SK-N-MC (cell line): ENCODE results near the gene CFLAR.

Experiments used
- EZH2 ChIP-seq: fragments of 200-600 bp; sonication (generic); IDR thresholded peaks from one replicate; pipeline ENCODE4 v1.6.1; 2017; ENCODE audit warnings: antibody characterized with exemption
- FOXP2 ChIP-seq: optimal IDR thresholded peaks from 2 replicates; pipeline ENCODE3; 2011; ENCODE audit warnings: mild to moderate bottlenecking, moderate library complexity; ENCODE audit not compliant: insufficient read depth; ENCODE audit errors: extremely low read length, control extremely low read depth
- POLR2AphosphoS5 ChIP-seq: IDR thresholded peaks from 2 replicates; pipeline ENCODE4 v1.6.1; 2012; ENCODE audit warnings: mild to moderate bottlenecking, low read depth, low read length, borderline replicate concordance

DNA sequence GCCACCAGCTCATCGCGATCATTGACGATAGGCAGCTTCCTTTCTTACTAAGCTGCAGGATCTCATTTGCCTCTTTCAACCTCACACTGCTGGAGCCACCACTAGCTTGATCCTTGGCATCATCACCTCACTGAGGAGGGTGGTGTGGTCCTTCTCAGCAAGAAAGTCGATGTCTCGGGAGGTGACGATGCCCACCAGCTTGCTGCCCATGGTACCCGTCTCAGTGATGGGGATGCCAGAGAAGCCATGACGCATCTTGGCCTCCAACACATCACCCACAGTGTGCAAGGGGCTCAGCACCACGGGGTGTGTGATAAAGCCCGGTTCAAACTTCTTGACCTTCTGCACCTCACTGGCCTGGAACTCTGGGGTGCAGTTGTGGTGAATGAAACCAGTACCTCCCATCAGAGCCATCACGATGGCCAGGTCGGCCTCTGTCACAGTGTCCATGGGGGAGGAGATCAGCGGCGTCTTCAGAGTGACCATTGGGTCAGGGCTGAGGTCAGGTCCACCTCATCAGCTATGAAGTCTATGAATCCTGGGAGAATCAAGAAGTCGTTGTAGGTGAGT is 22.5 kb downstream of the CFLAR start:
- TF ChIP-seq FOXP2 (no peak), EZH2 (no peak), POLR2AphosphoS5 (no peak)
